AG09319 (cell line): ENCODE data around the gene ULK1.
"Not testable (repeated sequence)": the region's sequence is repeated elsewhere in the genome, so short reads cannot be mapped to it uniquely, and the experiment has no call there.

ENCODE experiments used
- DNase-seq: peaks from one replicate; pipeline ENCODE4 v3.0.0-alpha.2; 2010; ENCODE audit warnings: low read depth; ENCODE audit errors: extremely low read depth
- CTCF ChIP-seq: IDR thresholded peaks from 2 replicates; pipeline ENCODE4 v1.5.1; 2011; ENCODE audit warnings: low read depth, mild to moderate bottlenecking, inconsistent platforms, low read length, moderate library complexity

Gene ULK1

GRCh38 chr12:131959641-131960589 lies 65.5 kb downstream of the ULK1 start:
- TF ChIP-seq CTCF = no peak
- DNase-seq = no peak

GRCh38 chr12:131960590-131961325 lies 66.3 kb downstream of the ULK1 start:
- DNase-seq = not testable (repeated sequence)

GRCh38 chr12:131961328-131961727 lies 66.9 kb downstream of the ULK1 start:
- DNase-seq = not testable (repeated sequence)

- no peak for DNase-seq
- no peak for TF ChIP-seq CTCF
These were observed 67.6 kb downstream of the ULK1 start for GRCh38 chr12:131962069-131962468.

- no peak for DNase-seq
- no peak for TF ChIP-seq CTCF
These were observed 69.0 kb downstream of the ULK1 start for GRCh38 chr12:131963381-131963780.

- no peak for DNase-seq
- no peak for TF ChIP-seq CTCF
These were observed 70.7 kb downstream of the ULK1 start for GRCh38 chr12:131965073-131965472.

GRCh38 chr12:131971226-131971625 lies 76.8 kb downstream of the ULK1 start:
- no peak for DNase-seq
- no peak for TF ChIP-seq CTCF
